ENCODE data around the gene SRMS. TPM values are rescaled to one million over a fixed set of nuclear protein-coding genes. Genes with fewer than 3 reads are reported as not detected.

SRMS gene
- total and polyA plus RNA-seq, 2 of the 13 experiments (the other 11 are each of a cell fraction or from before 2014, with no cell fraction given): not detected

- CTCF ChIA-PET (ENCODE audit: low intra/inter-chr PET ratio, low total read pairs): interaction anchor here (1.1 to 2.7 kb wide), 6 partner anchors 35 to 532 kb away, joined by 3 to 29 read pairs (median 8); partner anchors contain the start of genes HELZ2 and TPD52L2
- Histone ChIP-seq H3K27me3 (ENCODE audit: control insufficient read depth in 1 of 2, insufficient read depth in 2 of 2, low read length in 2 of 2) (peaks cover 48 to 65% of the 10 kb centered on the region in 2 experiments), H3K9ac (ENCODE audit: insufficient read depth, low read depth, low read length) (peak overlapping the region; percentile 53), H3K79me2 (ENCODE audit: insufficient read depth, low read length) (no peaks in the 10 kb centered on the region), H2AFZ (ENCODE audit: low read length) (no peak overlapping the region), H4K20me1 (ENCODE audit: insufficient read depth, low read length) (no peaks in the 10 kb centered on the region), H3K27ac (ENCODE audit: extremely low read length, insufficient read depth, low read length) (no peak overlapping the region), H3K36me3 (replicated peaks in 1 of 2; ENCODE audit: control insufficient read depth in 1 of 2, insufficient read depth in 2 of 2, low read length in 2 of 2) (no peaks in the 10 kb centered on the region), H3K4me2 (ENCODE audit: low read depth, low read length) (peak overlapping the region; percentile 89), H3K9me3 (ENCODE audit: low read length) (no peaks in the 10 kb centered on the region), H3K4me3 (replicated peaks in 1 of 3; ENCODE audit: insufficient read depth in 1 of 3, low read depth in 2 of 3, low read length in 3 of 3) (peak overlapping the region; percentile 37 to 76 (median 64); a peak in 5 of 6 replicates), H3K4me1 (ENCODE audit: insufficient read depth, low read length) (peaks cover 48% of the 10 kb centered on the region)
- in situ Hi-C loops (cut with HindIII; ENCODE audit: extremely low pct_ligation_motif_present, low pct_unique_long_range_greater_than_20kb) (loop anchor here (5.0 kb wide), 1 partner anchor 40 kb away; no protein-coding TSS in a partner anchor), intact Hi-C loops (cut with micrococcal nuclease; ENCODE audit: unreplicated experiment) (loop anchor here (1.0 to 10.0 kb wide), 7 partner anchors 36 to 435 kb away; partner anchors contain the start of genes GMEB2, LIME1, RTEL1 and SLC2A4RG)
- peak; percentile 79 for ATAC-seq
- peak; percentile 86 for DNase-seq (ENCODE audit: low spot score)
- POLR2A ChIA-PET: interaction anchor here (0.7 to 2.7 kb wide), 24 partner anchors 9 to 544 kb away, joined by 3 to 26 read pairs (median 5); partner anchors contain the start of genes GMEB2, HELZ2, LIME1 and PPDPF
- FAIRE-seq: peak; percentile 95
- no TSS peak for BruUV-seq (replicated peaks)
- 7% methylated on average over 27 of the region's 34 CpGs for WGBS (ENCODE audit: low lambda C conversion rate)
- TF ChIP-seq HNF1A (IDR thresholded peaks at IDR 0.05; ENCODE audit: low read depth): no peak
- peak; percentile 54; the same call in 1 of the 2 replicates for TF ChIP-seq HNF1A (CRISPR knock-in tag; IDR thresholded peaks at IDR 0.05; ENCODE audit: borderline replicate concordance)
- TF ChIP-seq RERE (CRISPR knock-in tag; IDR thresholded peaks at IDR 0.05; ENCODE audit: low read depth): no peak
- TF ChIP-seq IRX3 (CRISPR knock-in tag; IDR thresholded peaks at IDR 0.05; ENCODE audit: borderline replicate concordance, low read depth): no peak; the same call in 1 of the 2 replicates
- TF ChIP-seq ZHX1 (CRISPR knock-in tag; IDR thresholded peaks at IDR 0.05; ENCODE audit: low read depth): peak; percentile 95
- TF ChIP-seq ZNF639 (CRISPR knock-in tag; conservative IDR thresholded peaks at IDR 0.05): peak; percentile 68; the same call in 1 of the 2 replicates
These were observed 9.9 kb downstream of the SRMS start for GRCh38 chr20:63537525-63538203.
